HG03097 (cell line): ENCODE measurements around the gene MECP2.

Source experiments
- ATAC-seq: cut with Tn5 transposase; IDR thresholded peaks from one replicate; pipeline ENCODE4 v1.9.1; 2021; ENCODE audit not compliant: unreplicated experiment, low FRiP score

MECP2 gene

DNA sequence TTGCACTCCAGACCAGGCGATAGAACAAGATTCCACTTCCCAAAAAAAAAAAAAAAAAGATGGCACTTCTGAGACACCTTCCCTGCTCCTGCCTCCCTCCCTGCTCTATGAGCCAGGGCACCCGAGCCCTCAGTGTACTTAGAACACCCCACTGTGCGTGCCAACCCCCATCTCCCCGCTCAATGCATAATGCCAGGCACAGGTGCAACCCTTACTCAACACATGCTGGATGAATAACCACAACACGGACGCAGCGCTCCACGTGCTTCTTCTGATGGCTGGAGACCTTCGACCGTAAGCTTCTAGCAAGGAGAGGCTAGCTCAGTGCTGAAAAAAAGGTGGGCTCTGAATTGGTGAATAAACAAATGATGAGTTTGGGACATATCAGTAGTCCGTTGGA is 57.9 kb downstream of the MECP2 start:
- ATAC-seq = no peak

DNA sequence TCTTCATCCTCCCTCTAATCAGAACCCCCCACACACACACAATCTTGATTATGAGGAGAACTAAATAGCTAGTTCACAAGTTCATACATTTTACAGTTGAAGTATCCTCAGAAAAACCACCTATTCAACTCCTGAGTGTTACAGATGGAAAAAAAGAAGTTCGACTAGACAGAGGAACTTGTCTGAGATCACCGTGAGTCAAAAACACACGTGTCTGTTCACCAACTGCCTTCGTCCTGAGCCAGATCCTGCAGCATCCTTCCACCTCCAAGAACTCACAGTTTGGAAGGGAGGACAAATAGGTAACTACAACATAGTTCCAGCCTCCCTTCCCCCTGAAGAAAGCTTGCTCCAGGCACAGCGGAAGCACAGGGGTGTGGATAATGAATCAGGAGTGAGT is 58.9 kb downstream of the MECP2 start:
- no peak for ATAC-seq

DNA sequence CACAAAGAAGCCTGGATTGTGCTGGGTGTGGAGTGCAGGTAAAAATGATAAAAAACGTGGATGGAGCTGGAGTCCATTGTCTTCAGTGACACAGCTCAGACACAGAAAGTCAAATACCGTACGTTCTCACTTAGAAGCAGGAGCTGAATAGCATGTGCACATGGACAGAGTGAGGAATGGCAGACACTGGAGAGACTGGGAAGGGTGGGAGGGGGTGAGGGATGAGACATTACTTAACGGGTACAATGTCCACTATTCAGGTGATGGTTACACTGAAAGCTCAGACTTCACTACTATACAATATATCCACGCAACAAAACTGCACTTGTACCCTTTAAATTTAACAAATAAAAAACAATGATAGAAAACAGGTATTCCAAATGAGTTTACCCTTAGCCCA is 59.8 kb downstream of the MECP2 start:
- no peak for ATAC-seq

DNA sequence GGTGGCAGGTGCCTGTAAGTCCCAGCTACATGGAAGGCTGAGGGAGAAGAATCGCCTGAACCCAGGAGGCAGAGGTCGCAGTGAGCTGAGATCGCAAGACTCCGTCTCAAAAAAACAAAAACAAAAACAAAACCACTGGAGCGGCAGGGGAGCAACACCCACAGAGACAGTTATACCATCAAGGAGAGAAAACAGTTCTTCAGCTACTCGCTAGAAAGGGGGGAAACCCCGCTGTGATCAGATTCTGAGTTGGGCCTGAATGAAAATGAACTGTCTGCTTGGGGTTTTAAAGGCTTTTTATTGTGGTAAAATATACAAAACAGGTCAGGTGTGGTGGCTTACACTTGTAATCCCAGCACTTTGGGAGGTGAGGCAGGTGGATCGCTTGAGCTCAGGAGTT is 61.0 kb downstream of the MECP2 start:
- no peak for ATAC-seq

DNA sequence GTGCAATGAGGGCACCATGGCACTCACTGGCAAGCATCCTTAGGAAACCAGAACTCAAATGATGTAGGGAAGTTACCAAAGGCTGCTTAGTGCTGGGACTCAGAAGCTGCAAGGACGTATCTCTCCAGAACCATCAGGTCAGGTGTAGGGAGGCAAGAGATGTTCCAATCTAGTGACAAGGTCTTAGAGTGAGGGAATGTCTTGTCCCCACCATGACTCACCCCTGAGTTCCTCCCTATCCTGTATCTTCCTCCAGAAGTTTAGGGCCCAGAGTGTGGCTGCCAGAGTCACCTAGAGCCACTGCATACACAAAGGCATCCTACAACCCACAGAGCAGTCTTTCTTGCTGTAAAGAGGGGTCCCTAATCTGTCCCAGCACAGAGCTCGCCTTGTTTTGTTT is 63.7 kb downstream of the MECP2 start:
- no peak for ATAC-seq

DNA sequence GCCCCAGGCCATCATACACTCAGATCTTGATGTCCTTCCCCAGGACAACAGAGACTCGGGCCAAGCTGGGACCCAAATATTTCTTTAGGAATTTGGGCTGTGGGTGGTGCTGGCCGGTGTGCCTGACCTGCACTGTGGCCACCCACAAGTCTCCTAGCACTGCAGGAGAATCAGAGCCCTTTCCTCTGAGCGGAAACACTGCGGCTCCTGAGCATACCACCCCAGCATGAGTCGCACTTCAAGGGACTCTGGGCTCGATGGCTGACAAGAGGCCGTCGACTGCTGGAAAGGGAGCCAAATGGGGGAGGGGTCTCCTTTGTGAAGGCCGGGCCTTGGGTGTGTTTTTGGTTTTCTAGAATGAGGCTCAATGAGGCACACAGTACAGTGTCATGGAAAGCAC is 64.9 kb downstream of the MECP2 start:
- ATAC-seq = no peak

DNA sequence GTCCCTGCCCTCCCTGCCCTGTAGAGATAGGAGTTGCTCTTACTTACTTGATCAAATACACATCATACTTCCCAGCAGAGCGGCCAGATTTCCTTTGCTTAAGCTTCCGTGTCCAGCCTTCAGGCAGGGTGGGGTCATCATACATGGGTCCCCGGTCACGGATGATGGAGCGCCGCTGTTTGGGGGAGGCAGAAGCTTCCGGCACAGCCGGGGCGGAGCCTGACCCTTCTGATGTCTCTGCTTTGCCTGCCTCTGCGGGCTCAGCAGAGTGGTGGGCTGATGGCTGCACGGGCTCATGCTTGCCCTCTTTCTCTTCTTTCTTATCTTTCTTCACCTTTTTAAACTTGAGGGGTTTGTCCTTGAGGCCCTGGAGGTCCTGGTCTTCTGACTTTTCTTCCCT is 65.4 kb downstream of the MECP2 start:
- no peak for ATAC-seq

DNA sequence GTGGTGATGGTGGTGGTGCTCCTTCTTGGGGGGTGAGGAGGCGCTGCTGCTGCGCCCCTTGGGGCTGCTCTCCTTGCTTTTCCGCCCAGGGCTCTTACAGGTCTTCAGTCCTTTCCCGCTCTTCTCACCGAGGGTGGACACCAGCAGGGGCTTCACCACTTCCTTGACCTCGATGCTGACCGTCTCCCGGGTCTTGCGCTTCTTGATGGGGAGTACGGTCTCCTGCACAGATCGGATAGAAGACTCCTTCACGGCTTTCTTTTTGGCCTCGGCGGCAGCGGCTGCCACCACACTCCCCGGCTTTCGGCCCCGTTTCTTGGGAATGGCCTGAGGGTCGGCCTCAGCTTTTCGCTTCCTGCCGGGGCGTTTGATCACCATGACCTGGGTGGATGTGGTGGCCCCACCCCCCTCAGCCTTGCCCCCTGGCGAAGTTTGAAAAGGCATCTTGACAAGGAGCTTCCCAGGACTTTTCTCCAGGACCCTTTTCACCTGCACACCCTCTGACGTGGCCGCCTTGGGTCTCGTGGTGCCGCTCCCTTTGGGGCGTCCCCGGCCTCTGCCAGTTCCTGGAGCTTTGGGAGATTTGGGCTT is 66.7 kb downstream of the MECP2 start:
- no peak for ATAC-seq

DNA sequence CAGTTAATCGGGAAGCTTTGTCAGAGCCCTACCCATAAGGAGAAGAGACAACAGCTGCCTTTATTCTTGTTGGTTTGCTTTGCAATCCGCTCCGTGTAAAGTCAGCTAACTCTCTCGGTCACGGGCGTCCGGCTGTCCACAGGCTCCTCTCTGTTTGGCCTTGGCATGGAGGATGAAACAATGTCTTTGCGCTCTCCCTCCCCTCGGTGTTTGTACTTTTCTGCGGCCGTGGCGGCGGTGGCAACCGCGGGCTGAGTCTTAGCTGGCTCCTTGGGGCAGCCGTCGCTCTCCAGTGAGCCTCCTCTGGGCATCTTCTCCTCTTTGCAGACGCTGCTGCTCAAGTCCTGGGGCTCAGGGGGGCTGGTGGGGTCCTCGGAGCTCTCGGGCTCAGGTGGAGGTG is 67.3 kb downstream of the MECP2 start:
- ATAC-seq = no peak

DNA sequence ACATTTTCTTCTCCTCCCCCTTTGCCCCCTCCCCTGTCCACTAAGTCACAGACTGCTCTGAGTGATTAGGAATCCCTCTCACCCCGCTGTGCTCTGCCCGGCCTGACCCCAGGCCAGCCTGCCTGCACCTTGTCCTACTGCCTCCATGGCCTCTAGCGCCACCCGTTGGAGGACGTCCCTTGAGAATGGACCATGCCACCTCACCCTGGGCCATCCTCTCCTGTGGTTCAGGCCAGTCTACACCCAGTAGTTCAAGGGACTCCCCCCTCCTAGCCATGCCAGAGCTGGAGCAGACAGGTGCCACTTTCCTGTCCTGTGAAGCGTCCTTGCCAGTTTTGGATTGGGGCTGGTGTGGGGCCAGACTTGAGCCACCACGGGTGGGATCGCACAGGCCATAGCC is 68.1 kb downstream of the MECP2 start:
- ATAC-seq = no peak

DNA sequence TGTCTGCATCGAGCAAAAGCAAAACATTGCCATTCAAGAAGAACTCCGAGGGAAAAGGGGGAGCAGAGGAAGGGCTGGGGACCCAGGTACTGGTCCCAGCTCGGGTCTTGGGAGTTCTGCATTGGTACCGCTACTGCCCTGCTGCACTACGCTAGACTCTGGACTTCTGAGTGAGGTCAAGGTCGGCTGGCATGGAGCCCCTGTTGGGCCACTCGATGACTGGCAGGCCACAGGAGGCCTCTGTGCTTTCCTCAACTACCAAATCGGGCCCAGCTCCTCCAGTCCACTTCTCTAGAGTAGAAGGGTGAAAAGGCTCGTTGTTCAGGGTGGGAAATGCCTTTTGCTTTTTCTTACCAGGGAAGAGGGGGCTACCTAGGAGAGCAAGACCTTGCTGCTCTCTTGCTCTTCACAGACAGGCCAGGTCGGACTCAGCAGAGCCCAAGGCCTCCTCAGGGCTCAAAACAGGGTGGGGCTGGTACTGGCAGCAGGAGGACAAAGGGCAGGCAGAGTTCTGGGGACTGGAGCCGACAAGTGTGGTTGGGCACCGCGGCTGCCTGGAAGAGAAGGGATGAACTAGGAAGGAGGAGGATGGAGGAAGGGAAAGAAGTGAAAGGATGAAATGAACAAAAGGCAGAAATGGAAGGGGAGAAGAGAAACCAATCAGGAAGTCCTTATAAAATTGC is 68.9 kb downstream of the MECP2 start:
- no peak for ATAC-seq

DNA sequence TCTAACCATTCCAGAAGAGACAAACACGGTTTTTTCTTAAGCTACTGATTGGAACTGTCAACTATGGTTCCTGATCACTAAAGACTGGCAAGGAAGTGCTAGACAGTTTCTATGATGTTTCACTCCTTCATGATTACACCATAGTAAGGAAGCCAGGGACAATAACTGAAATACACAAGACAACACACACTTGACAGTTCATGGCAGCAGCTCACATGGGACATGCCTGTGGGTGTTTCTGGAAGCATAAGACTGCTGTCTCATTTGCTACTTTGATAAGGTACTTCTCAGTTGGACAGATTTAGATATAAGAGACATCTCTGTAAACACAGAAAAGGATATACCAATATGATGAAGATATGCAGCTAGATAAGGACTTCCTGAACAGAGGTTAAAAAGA is 69.5 kb downstream of the MECP2 start:
- no peak for ATAC-seq

DNA sequence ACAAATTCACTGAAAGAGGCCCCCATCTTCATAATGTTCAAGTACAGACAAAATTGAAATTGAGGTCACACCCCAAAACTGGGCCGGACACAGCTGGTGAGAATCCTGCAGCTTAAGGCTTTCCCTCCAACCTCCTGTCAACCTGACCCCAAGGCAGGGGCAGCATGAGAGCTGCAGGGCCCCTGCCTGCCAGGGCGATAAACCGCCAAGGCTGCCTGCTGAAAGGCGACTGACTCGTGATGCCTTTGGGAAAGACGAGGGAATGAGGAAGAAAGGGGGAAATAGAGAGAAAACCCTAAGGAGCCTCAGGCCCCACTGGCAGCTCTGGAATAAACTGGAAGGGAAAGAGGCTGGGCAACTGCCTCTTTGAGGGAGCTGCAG is 70.5 kb downstream of the MECP2 start:
- ATAC-seq = no peak

DNA sequence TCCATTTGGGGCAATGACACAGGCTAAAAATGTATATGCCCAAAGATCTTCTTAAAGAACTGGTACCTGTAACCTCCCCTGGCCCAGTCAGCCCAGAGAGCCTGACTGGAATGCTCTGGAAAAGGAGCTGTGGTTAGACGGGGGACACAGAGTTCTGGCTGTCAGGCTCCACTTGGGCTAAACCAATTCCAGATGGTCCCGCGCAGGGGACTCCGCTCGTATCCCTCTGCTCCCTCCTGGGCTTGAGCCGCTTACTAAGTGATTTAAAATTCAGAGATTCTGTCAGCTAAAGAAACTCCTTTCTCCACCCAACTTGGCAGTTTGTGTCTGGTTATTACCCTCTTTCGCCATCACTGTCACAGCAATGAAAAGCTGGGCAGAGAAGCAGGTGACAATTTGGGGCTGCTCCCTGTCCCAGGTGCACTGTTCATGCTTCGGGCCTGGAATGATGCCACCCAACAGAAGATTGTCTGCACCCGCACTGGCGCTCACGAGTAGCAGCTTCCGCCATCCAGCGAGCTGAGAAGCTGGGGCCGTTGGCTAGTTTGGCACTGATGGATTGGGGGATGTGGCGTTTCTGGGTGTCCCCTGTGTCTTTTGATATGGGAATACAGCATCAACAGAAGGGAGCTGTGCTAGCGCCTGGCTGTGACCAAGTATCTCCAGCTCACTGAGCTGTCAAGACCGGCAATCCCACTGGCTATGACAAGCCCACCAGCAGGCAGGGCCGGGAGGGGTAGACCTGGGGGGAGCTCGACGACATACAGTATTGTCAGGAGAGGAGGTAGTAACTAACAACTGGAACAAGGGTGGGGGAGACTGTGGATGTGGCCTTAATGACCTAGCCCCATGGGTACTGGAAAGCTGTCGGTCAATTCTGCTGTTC is 71.1 kb downstream of the MECP2 start:
- ATAC-seq = no peak

DNA sequence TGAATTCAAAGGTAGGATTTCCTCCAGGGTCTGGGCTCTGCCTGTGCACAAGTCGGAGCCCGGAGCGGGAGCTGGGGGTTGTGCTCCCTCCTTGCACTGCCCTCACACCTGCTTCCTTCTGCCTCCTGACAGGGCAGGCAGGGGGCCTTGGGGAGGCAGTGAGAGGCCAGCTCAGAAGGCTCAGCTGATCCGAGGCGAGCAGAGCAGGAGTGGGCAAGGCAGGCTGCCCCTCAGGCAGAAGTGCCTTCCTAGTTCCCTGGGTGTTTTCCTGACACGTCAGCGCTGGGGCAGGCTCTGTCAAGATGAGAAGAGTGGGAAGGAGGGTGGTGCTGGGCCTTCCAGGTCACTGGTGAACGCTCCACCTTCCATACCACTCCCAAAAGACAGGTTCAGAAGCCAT is 72.3 kb downstream of the MECP2 start:
- ATAC-seq = no peak

DNA sequence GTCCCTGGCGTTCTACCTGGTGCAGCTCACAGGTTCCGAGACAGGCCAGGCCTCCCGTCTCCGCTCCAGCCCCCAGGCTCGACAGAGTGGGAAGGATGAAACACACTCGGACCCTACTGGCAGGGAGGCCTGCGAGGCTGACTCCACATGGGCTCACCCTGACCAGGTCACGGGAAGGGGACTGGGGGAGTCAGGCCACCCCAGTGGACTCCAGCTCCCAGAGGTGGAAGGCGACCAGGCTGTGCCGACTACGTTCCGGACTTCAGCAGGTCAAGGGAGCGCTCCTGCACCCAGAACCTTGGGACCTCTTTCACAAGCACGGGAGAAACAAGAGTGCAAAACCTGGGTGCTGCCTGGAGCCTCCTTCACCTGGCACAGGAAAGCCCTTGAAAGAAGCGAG is 73.2 kb downstream of the MECP2 start:
- ATAC-seq = no peak

DNA sequence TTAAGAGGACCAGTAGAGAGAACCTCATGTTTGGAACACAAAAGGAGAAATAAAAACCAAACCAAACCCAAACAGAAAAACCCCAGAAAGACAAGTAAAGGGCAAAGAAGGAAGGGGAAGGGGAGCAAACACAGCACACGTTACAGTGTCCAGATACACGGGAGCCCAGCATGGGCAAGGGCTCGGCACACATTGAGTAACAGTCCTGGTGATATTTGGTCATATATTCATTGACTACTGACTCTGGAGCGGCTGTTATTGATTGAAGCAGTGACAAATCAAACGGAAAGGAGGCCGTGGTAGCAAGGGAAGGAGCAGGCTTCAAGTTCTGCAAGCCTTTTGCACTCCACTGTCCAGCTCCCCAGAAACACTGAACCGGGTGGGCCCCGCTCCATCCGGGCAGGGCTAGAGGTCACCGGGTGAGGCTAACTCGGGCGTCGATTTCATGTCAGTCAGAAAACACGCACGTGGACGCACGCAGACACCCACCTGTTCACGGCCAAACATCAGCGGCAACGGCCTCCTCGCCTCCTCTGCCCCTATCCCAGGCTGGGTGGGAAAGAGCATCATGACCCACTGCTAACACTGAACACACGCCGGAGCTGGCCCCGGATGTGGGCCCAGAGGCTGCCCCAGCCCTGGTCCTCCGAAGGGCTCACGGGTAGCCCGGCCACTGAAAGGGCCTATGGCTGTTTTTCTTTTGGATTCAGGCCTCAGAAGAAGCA is 74.1 kb downstream of the MECP2 start:
- no peak for ATAC-seq

DNA sequence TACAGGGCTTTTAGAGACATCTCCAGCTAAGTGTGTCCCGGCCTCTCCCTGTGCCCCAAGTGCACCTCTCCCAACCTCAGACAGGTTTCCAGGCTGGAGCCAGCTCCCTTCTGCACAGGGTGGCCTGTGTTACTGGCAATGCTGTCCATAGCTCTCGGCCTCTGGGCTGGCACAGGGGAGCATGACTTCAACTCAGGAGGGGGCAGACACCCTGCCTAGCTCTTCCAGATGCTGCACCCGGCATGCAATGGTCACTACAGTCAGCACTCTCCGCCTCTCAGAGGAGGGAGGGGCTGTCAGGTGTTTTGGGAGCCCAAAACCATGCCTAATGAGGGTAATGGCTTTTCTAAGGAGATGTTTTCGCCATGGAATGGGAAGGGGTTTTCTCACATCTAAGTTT is 75.4 kb downstream of the MECP2 start:
- no peak for ATAC-seq

DNA sequence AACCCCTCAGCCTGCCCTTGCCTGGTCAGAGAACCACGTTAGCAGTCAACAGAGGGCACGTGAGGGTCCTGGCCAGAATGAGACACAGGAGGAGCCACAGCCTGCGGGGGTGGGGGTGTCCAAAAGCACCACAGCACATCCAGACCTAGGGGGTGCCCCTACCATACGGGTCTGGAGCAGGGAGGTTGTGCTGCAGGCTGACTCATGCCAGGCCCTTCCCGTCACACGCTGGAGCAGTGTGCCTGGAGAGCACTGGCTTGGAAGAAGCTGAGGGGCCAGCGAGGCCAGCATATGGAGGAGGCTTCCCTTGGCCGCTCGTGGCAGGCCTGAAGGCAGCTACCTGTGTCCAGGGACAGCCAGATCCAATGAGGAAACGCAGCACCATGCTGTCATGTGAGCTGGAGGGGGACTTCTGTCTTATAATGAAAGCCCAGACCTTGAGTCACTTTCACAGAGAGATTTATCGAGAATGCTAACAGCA is 76.3 kb downstream of the MECP2 start:
- ATAC-seq = no peak

DNA sequence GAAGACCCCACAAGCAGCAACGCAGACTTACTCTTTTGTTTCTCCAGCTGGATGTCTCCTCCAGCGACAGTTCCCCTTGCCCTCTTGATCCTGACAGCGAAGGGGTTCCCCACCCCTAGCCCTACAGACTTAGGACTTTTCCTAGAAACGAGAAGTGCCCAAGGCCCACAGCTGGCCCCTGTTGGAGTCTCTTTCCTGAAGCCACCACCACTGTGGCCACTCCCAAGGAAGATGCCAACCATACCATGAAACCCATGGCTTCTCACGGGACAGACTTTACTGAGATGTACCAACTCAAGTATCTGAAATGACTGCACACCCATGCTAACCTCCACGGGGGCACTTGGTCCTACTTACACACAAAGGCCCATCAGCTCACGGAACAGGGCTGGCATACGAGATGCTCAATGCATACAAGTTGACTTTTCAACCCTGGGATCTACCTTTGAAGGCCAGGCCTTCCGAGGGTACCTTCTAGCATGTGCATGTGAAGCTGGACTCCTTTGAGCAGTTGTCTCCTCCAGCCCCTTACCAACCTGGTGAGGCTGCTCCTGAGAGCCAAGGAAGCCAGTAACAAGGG is 76.9 kb downstream of the MECP2 start:
- no peak for ATAC-seq
